Measurements from ENCODE around the gene IL23R. TPM values are rescaled to one million over a fixed set of nuclear protein-coding genes. Genes with fewer than 3 reads are reported as not detected.

The IL23R gene
- total and polyA plus RNA-seq, 2 of the 8 experiments (the other 6 are each of a cell fraction or from before 2014, with no cell fraction given): not detected

DNA sequence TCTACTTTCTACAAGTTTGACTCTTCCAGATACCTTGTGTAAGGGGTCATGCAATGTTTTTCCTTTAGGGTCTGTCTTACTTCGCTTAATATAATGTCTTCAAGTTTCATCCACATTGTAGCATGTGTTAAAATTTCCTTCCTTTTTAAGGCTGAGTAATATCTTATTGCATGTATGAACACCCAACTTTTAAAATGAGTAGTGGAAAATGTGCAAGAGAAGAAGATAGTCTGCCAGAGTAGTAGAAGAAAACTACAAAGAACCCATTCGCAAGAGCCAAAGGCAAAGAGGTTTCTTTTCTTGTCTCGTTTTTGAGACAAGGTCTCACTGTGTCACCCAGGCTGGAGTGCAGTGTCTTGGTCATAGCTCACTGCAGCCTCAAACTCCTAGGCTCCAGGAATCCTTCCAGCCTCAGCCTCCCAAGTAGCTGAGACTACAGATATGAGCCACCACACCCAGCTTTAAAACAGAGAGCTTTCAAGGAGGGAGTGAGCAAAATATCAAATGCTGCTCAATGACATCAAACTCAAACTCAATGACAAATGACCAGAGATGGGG is 9.4 kb downstream of the IL23R start:
- Histone ChIP-seq H3K14ac (ENCODE audit: insufficient read length) (no peak overlapping the region), H3K4ac (replicated peaks; ENCODE audit: insufficient read length, low read depth, low read length) (no peak overlapping the region), H3K56ac (replicated peaks; ENCODE audit: insufficient read length, low read depth, low read length) (no peak overlapping the region), H3K27me3 (replicated peaks in 1 of 4; ENCODE audit: control insufficient read depth in 3 of 4, extremely low read depth in 1 of 4, insufficient read depth in 3 of 4, low read length in 3 of 4) (no peaks in the 10 kb centered on the region), H2BK15ac (ENCODE audit: low read length) (no peak overlapping the region), H2AFZ (ENCODE audit: low read length) (no peak overlapping the region), H4K20me1 (replicated peaks in 1 of 2; ENCODE audit: control insufficient read depth in 1 of 2, insufficient read depth in 2 of 2, low read length in 2 of 2) (no peaks in the 10 kb centered on the region), H2AK5ac (ENCODE audit: low read depth, low read length) (no peak overlapping the region), H2BK20ac (ENCODE audit: low read length) (no peak overlapping the region), H3K4me2 (ENCODE audit: insufficient read depth in 1 of 2, low read depth in 2 of 2, low read length in 2 of 2) (no peak overlapping the region), H3K4me1 (replicated peaks in 1 of 4; ENCODE audit: control insufficient read depth in 3 of 4, insufficient read depth in 4 of 4, low read length in 3 of 4) (no peaks in the 10 kb centered on the region), H3K18ac (ENCODE audit: extremely low read depth, low read length) (no peak overlapping the region), H3K79me1 (ENCODE audit: low read depth, low read length) (no peaks in the 10 kb centered on the region), H2BK12ac (ENCODE audit: low read depth, low read length) (no peak overlapping the region), H4K5ac (ENCODE audit: insufficient read length, low read depth, low read length) (no peak overlapping the region), H3K79me2 (ENCODE audit: control insufficient read depth in 1 of 2, insufficient read depth in 2 of 2, low read length in 2 of 2) (no peaks in the 10 kb centered on the region), H3K27ac (ENCODE audit: low read depth, low read length) (no peak overlapping the region), H3K9ac (replicated peaks in 1 of 4; ENCODE audit: extremely low read depth in 1 of 4, low read depth in 3 of 4, low read length in 3 of 4) (no peak overlapping the region), H3K36me3 (ENCODE audit: control insufficient read depth in 2 of 4, insufficient read depth in 4 of 4, low read length in 3 of 4) (no peaks in the 10 kb centered on the region), H3K23me2 (ENCODE audit: low read depth, low read length) (no peaks in the 10 kb centered on the region), H2BK120ac (replicated peaks; ENCODE audit: low read depth, low read length) (no peak overlapping the region), H2BK5ac (ENCODE audit: low read depth, low read length) (no peak overlapping the region), H4K8ac (ENCODE audit: extremely low read depth, insufficient read depth, low read length) (no peak overlapping the region), H4K91ac (replicated peaks; ENCODE audit: insufficient read length, low read length) (no peak overlapping the region), H3K4me3 (ENCODE audit: extremely low read depth in 1 of 4, insufficient read depth in 2 of 4, low read depth in 3 of 4, low read length in 4 of 4) (no peak overlapping the region), H3K23ac (ENCODE audit: insufficient read length) (no peak overlapping the region), H3K9me3 (ENCODE audit: insufficient read depth in 2 of 2, low read depth in 1 of 2, low read length in 1 of 2) (no peaks in the 10 kb centered on the region)
- 84% methylated on average over 3 of the region's 3 CpGs; no CpG with 5 or more reads in 1 of the 2 experiments for WGBS, 2 experiments (ENCODE audit: extremely low coverage in 1 of 2, insufficient coverage in 1 of 2, insufficient read length in 1 of 2, insufficient replicate concordance in 2 of 2, low coverage in 1 of 2, low lambda C conversion rate in 2 of 2, missing lambda C conversion rate in 1 of 2)
- POLR2A ChIA-PET (ENCODE audit: partially characterized antibody): no interaction called here
- FAIRE-seq (no peak), DNase-seq (ENCODE audit: low read depth in 1 of 2, low spot score in 2 of 2) (no peak)
- CTCF ChIA-PET (ENCODE audit: partially characterized antibody): interaction anchor here (0.6 to 1.0 kb wide), 3 partner anchors 28 to 38 kb away, joined by 3 to 4 read pairs (median 3); no protein-coding TSS in a partner anchor
- TF ChIP-seq GTF2F1 (IDR thresholded peaks at IDR 0.05; ENCODE audit: borderline replicate concordance, low read depth, low read length) (no peak), RXRA (IDR thresholded peaks at IDR 0.05; ENCODE audit: insufficient read depth, low read depth, low read length) (no peak), RFX5 (IDR thresholded peaks at IDR 0.05; ENCODE audit: borderline replicate concordance, low read depth, low read length) (no peak), ASH2L (IDR thresholded peaks at IDR 0.05; ENCODE audit: low read length) (no peak), KDM1A (IDR thresholded peaks at IDR 0.05; ENCODE audit: borderline replicate concordance, low read length) (no peak), NRF1 (IDR thresholded peaks at IDR 0.05; ENCODE audit: low read depth, low read length) (no peak), KDM4A (IDR thresholded peaks at IDR 0.05; ENCODE audit: low read depth, low read length, severe bottlenecking) (no peak), GABPA (IDR thresholded peaks at IDR 0.05; ENCODE audit: borderline replicate concordance, insufficient read depth, low read length) (no peak), HDAC2 (IDR thresholded peaks at IDR 0.05; ENCODE audit: borderline replicate concordance in 1 of 2, low read depth in 2 of 2, low read length in 2 of 2) (no peak), CREB1 (IDR thresholded peaks at IDR 0.05) (no peak), SIRT6 (IDR thresholded peaks at IDR 0.05; ENCODE audit: low read length) (no peak), CHD2 (IDR thresholded peaks at IDR 0.05; ENCODE audit: low read length) (no peak)
- TF ChIP-seq, protein P1, sequence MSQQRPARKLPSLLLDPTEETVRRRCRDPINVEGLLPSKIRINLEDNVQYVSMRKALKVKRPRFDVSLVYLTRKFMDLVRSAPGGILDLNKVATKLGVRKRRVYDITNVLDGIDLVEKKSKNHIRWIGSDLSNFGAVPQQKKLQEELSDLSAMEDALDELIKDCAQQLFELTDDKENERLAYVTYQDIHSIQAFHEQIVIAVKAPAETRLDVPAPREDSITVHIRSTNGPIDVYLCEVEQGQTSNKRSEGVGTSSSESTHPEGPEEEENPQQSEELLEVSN (IDR thresholded peaks at IDR 0.05): no peak
- TF ChIP-seq, protein P2, sequence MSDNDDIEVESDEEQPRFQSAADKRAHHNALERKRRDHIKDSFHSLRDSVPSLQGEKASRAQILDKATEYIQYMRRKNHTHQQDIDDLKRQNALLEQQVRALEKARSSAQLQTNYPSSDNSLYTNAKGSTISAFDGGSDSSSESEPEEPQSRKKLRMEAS (IDR thresholded peaks at IDR 0.05): no peak

Measured in H1 (cell line).